Measurements from ENCODE around the gene NUCB1. TPM values are rescaled to one million over a fixed set of nuclear protein-coding genes. Genes with fewer than 3 reads are reported as not detected.

Gene NUCB1
- total and polyA plus RNA-seq, 9 of the 15 experiments (the other 6 are each of a cell fraction or from before 2014, with no cell fraction given): 3.1 to 153 (median 71.7) TPM

DNA sequence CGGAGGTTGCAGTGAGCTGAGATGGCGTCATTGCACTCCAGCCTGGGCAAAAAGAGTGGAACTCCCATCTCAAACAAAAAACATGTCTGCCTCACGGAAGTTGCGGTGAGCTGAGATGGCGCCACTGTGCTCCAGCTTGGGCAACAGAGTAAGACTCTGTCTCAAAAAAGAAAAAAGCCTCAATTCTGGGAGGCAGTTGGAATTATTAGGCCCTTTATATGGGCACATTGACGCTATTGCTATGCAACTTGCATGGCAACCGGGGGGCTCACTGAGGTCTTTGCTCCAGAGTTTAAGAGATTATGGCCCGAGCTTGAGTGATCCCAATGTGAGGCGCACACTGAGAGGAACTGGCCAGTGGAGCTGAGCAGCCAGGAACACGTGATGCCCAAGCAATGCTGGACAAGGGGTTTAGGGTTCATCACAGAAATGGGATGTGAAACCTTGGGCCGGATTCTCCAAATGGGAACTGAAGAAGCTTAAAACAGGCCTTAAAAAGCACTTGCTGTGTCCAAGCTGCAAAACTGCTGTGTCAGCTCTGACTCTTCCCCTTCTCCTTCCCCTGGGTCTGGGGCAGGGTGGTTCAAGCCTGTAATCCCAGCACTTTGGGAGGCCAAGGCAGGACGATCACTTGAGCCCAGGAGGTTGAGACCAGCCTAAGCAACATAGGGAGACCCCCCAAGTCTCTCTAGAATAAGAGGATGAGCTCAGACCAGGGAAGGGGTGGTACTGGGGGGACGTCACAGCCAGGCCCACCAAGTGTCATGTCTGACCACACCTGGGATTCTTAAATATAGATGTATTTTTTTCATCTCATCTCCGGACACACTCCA, 67.5 kb downstream of the NUCB1 start (continued):
- TF ChIP-seq CCNT2 (IDR thresholded peaks at IDR 0.05; ENCODE audit: borderline replicate concordance, extremely low read depth, insufficient read length, low read depth, low read length) (peak; percentile 80), POLR3G (IDR thresholded peaks at IDR 0.05; ENCODE audit: extremely low read depth, insufficient read length, insufficient replicate concordance) (no peak), CAMTA2 (CRISPR knock-in tag; conservative IDR thresholded peaks at IDR 0.05) (peak; percentile 36), SAFB2 (IDR thresholded peaks at IDR 0.05; ENCODE audit: borderline replicate concordance, low read depth, low read length, severe bottlenecking) (no peak), KLF1 (tag; IDR thresholded peaks at IDR 0.05) (no peak), ZNF766 (CRISPR knock-in tag; conservative IDR thresholded peaks at IDR 0.05) (no peak; the same call in 1 of the 2 replicates), NR2C2 (CRISPR knock-in tag; IDR thresholded peaks at IDR 0.05) (no peak), NR2C2 (tag; IDR thresholded peaks at IDR 0.05) (no peak), BRD4 (IDR thresholded peaks at IDR 0.05) (no peak), MCM7 (IDR thresholded peaks at IDR 0.05) (no peak), ZNF668 (CRISPR knock-in tag; IDR thresholded peaks at IDR 0.05) (no peak), ZNF586 (CRISPR knock-in tag; conservative IDR thresholded peaks at IDR 0.05) (0 out of 2 replicates have a peak, but pooled peaks have one; percentile 24), ZNF445 (CRISPR knock-in tag; IDR thresholded peaks at IDR 0.05; ENCODE audit: low read depth) (peak; percentile 81), BCL6 (CRISPR knock-in tag; IDR thresholded peaks at IDR 0.05) (no peak), SNIP1 (IDR thresholded peaks at IDR 0.05; ENCODE audit: low read depth) (no peak), CC2D1A (IDR thresholded peaks at IDR 0.05) (no peak), ZNF436 (CRISPR knock-in tag; IDR thresholded peaks at IDR 0.05) (peak; percentile 70), RB1 (IDR thresholded peaks at IDR 0.05; ENCODE audit: low read depth) (no peak), ZNF24 (IDR thresholded peaks at IDR 0.05) (no peak), PML (IDR thresholded peaks at IDR 0.05; ENCODE audit: low read length) (peak; percentile 74; the same call in 1 of the 2 replicates), ZNF224 (CRISPR knock-in tag; IDR thresholded peaks at IDR 0.05) (no peak), ZNF583 (CRISPR knock-in tag; IDR thresholded peaks at IDR 0.05) (no peak), ARHGAP35 (IDR thresholded peaks at IDR 0.05; ENCODE audit: partially characterized antibody) (no peak), FOXA3 (CRISPR knock-in tag; conservative IDR thresholded peaks at IDR 0.05 in 1 of 2, IDR thresholded peaks at IDR 0.05 in 1 of 2) (no peak), SMARCA4 (IDR thresholded peaks at IDR 0.05) (no peak; the same call in 1 of the 2 replicates)
- TF ChIP-seq, protein P1, sequence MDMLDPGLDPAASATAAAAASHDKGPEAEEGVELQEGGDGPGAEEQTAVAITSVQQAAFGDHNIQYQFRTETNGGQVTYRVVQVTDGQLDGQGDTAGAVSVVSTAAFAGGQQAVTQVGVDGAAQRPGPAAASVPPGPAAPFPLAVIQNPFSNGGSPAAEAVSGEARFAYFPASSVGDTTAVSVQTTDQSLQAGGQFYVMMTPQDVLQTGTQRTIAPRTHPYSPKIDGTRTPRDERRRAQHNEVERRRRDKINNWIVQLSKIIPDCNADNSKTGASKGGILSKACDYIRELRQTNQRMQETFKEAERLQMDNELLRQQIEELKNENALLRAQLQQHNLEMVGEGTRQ (CRISPR knock-in tag; IDR thresholded peaks at IDR 0.05): peak; percentile 81
- TF ChIP-seq, protein P2, sequence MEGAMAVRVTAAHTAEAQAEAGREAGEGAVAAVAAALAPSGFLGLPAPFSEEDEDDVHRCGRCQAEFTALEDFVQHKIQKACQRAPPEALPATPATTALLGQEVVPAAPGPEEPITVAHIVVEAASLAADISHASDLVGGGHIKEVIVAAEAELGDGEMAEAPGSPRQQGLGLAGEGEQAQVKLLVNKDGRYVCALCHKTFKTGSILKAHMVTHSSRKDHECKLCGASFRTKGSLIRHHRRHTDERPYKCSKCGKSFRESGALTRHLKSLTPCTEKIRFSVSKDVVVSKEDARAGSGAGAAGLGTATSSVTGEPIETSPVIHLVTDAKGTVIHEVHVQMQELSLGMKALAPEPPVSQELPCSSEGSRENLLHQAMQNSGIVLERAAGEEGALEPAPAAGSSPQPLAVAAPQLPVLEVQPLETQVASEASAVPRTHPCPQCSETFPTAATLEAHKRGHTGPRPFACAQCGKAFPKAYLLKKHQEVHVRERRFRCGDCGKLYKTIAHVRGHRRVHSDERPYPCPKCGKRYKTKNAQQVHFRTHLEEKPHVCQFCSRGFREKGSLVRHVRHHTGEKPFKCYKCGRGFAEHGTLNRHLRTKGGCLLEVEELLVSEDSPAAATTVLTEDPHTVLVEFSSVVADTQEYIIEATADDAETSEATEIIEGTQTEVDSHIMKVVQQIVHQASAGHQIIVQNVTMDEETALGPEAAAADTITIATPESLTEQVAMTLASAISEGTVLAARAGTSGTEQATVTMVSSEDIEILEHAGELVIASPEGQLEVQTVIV (CRISPR knock-in tag; IDR thresholded peaks at IDR 0.05; ENCODE audit: borderline replicate concordance): no peak
- TF ChIP-seq, protein P3, sequence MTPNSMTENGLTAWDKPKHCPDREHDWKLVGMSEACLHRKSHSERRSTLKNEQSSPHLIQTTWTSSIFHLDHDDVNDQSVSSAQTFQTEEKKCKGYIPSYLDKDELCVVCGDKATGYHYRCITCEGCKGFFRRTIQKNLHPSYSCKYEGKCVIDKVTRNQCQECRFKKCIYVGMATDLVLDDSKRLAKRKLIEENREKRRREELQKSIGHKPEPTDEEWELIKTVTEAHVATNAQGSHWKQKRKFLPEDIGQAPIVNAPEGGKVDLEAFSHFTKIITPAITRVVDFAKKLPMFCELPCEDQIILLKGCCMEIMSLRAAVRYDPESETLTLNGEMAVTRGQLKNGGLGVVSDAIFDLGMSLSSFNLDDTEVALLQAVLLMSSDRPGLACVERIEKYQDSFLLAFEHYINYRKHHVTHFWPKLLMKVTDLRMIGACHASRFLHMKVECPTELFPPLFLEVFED (CRISPR knock-in tag; conservative IDR thresholded peaks at IDR 0.05): peak; percentile 89
